Measurements from ENCODE around the gene PADI4. TPM values are rescaled to one million over a fixed set of nuclear protein-coding genes. Genes with fewer than 3 reads are reported as not detected.

Gene PADI4
- total and polyA plus RNA-seq, 2 donors (not counting 3 experiments of a cell fraction or from before 2014, with no cell fraction given), result not detected

DNA sequence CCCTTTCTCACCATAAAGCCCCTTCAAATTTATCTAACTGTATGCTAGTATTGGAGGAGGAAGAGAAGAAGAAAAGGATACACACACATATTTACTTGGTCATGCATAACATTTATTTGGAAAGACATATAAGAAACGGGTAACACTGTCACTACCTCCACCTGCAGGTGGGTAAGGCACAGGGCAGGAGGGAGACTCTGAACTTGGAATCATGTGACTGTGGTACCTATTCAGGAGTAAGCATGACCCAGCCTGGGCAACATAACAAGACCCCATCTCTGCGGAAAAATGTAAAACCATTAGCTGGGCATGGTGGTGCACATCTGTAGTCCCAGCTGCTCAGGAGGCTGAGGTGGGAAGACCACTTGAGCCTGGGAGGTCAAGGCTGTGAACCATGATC is 62.6 kb downstream of the PADI4 start:
- Histone ChIP-seq H3K9me1 (replicated peaks; ENCODE audit: control insufficient read depth, extremely low read depth, insufficient read depth, low read length) (no peaks in the 10 kb centered on the region), H3K4me3 (replicated peaks in 1 of 3; ENCODE audit: insufficient read depth in 1 of 3, low read depth in 1 of 3, low read length in 3 of 3) (no peak overlapping the region), H3K4me2 (ENCODE audit: insufficient read depth, low read length) (no peak overlapping the region), H3K9me3 (replicated peaks; ENCODE audit: control insufficient read depth, insufficient read depth, low read length) (no peaks in the 10 kb centered on the region), H3K27me3 (ENCODE audit: control insufficient read depth in 2 of 2, insufficient read depth in 2 of 2, low read length in 2 of 2) (no peaks in the 10 kb centered on the region), H3K79me2 (ENCODE audit: control insufficient read depth, insufficient read depth, low read length) (no peaks in the 10 kb centered on the region), H4K20me1 (replicated peaks; ENCODE audit: control insufficient read depth, extremely low read depth, insufficient read depth, low read length) (no peaks in the 10 kb centered on the region), H3K9ac (replicated peaks; ENCODE audit: extremely low read depth, insufficient read depth, low read length) (no peak overlapping the region), H3K27ac (ENCODE audit: insufficient read depth, low read depth, low read length) (no peak overlapping the region), H3K4me1 (ENCODE audit: control insufficient read depth, extremely low read depth, insufficient read depth, low read length) (no peaks in the 10 kb centered on the region), H2AFZ (ENCODE audit: low read depth, low read length) (no peak overlapping the region), H3K36me3 (ENCODE audit: control insufficient read depth in 2 of 2, extremely low read depth in 1 of 2, insufficient read depth in 2 of 2, low read length in 2 of 2) (no peaks in the 10 kb centered on the region)
- intact Hi-C loops (cut with micrococcal nuclease) (no loop called here), dilution Hi-C loops (cut with MboI; ENCODE audit: extremely low pct_ligation_motif_present, low sequenced_read_pairs) (no loop called here)
- TF ChIP-seq, protein P1, sequence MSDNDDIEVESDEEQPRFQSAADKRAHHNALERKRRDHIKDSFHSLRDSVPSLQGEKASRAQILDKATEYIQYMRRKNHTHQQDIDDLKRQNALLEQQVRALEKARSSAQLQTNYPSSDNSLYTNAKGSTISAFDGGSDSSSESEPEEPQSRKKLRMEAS (IDR thresholded peaks at IDR 0.05; ENCODE audit: insufficient read depth, insufficient read length), result no peak
- no peak for TF ChIP-seq FOS (IDR thresholded peaks at IDR 0.05; ENCODE audit: borderline replicate concordance, insufficient read depth, low read length)
- TF ChIP-seq, protein P2, sequence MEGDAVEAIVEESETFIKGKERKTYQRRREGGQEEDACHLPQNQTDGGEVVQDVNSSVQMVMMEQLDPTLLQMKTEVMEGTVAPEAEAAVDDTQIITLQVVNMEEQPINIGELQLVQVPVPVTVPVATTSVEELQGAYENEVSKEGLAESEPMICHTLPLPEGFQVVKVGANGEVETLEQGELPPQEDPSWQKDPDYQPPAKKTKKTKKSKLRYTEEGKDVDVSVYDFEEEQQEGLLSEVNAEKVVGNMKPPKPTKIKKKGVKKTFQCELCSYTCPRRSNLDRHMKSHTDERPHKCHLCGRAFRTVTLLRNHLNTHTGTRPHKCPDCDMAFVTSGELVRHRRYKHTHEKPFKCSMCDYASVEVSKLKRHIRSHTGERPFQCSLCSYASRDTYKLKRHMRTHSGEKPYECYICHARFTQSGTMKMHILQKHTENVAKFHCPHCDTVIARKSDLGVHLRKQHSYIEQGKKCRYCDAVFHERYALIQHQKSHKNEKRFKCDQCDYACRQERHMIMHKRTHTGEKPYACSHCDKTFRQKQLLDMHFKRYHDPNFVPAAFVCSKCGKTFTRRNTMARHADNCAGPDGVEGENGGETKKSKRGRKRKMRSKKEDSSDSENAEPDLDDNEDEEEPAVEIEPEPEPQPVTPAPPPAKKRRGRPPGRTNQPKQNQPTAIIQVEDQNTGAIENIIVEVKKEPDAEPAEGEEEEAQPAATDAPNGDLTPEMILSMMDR (IDR thresholded peaks at IDR 0.05; ENCODE audit: extremely low read depth in 1 of 2, insufficient read depth in 1 of 2, low read depth in 1 of 2, low read length in 2 of 2), result no peak
- TF ChIP-seq POLR2A (IDR thresholded peaks at IDR 0.05; ENCODE audit: low read depth, low read length), result no peak
- TF ChIP-seq POLR2AphosphoS5 (IDR thresholded peaks at IDR 0.05; ENCODE audit: insufficient read depth, low read depth, low read length), result no peak
- no peak for TF ChIP-seq MYC (IDR thresholded peaks at IDR 0.05; ENCODE audit: low read depth, low read length)
- TF ChIP-seq GATA2 (IDR thresholded peaks at IDR 0.05; ENCODE audit: insufficient read depth, insufficient read length, low read depth, low read length), result no peak
- TF ChIP-seq EZH2 (IDR thresholded peaks at IDR 0.05; ENCODE audit: borderline replicate concordance, low read depth, low read length, severe bottlenecking), result no peak
- TF ChIP-seq JUN (IDR thresholded peaks at IDR 0.05; ENCODE audit: borderline replicate concordance, insufficient read depth, insufficient read length, low read depth), result no peak
- CTCF ChIA-PET, result interaction anchor here (0.7 kb wide), 1 partner anchor 23 kb away, joined by 3 read pairs; no protein-coding TSS in a partner anchor
- FAIRE-seq (no peak), DNase-seq (ENCODE audit: low read depth, low spot score) (no peak)
- BruUV-seq (replicated peaks), result no TSS peak
- POLR2A ChIA-PET, result no interaction called here
